ENCODE measurements around the gene CTNND2. TPM values are rescaled to one million over a fixed set of nuclear protein-coding genes. Genes with fewer than 3 reads are reported as not detected.
A peak's percentile ranks its signal among the peaks of the same experiment; 100 is the strongest.

The CTNND2 gene
- total RNA-seq, 1 experiment from 2014 or later = 7.0 TPM

DNA sequence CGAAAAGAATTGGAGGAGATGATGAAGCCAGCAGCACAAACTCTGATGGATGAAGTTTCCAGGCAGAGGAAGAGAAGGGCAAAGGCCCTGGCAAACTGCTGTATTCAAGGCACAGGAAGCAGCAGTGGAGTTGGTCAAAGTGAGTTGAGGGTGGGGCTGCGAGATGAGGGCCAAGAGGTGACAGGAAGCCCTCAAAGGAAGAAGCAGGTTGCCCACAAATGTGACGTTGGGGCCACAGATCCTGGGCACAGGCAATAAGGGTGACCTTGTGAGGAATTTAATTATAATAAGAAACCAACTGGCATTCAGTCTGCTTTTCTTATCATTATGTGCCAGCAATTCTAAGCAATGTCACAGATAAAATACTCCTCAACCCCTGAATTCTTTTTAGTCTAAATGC is 261.8 kb downstream of the CTNND2 start:
- H3K27me3 ChIP-seq (ENCODE audit: insufficient read depth, low read length) = no peaks in the 10 kb centered on the region
- DNase-seq = no peak
- no peak overlapping the region for H3K4ac ChIP-seq (ENCODE audit: low read depth, low read length)
- H3K23me2 ChIP-seq (ENCODE audit: insufficient read length, low read depth, low read length, poor library complexity, severe bottlenecking) = no peaks in the 10 kb centered on the region
- H3K4me1 ChIP-seq (ENCODE audit: insufficient read depth, low read length) = no peaks in the 10 kb centered on the region
- H3K23ac ChIP-seq (ENCODE audit: insufficient read length, low read depth, low read length) = no peak overlapping the region
- H3K9me3 Mint-ChIP-seq = no peaks in the 10 kb centered on the region
- no peak overlapping the region for H3K27ac ChIP-seq (ENCODE audit: insufficient read length, low read depth, low read length)
- no peak overlapping the region for H2BK20ac ChIP-seq (ENCODE audit: low read depth, low read length, poor library complexity, severe bottlenecking)
- H2BK15ac ChIP-seq (ENCODE audit: low read depth, low read length) = no peak overlapping the region
- H3K4me3 Mint-ChIP-seq = no peak overlapping the region
- no peaks in the 10 kb centered on the region for H3K79me2 ChIP-seq (ENCODE audit: insufficient read depth, low read length)
- H2BK12ac ChIP-seq (ENCODE audit: insufficient read length, low read depth, low read length) = no peak overlapping the region
- no peak overlapping the region for H3K14ac ChIP-seq (ENCODE audit: insufficient read depth, low read length)
- TF ChIP-seq, protein P1, sequence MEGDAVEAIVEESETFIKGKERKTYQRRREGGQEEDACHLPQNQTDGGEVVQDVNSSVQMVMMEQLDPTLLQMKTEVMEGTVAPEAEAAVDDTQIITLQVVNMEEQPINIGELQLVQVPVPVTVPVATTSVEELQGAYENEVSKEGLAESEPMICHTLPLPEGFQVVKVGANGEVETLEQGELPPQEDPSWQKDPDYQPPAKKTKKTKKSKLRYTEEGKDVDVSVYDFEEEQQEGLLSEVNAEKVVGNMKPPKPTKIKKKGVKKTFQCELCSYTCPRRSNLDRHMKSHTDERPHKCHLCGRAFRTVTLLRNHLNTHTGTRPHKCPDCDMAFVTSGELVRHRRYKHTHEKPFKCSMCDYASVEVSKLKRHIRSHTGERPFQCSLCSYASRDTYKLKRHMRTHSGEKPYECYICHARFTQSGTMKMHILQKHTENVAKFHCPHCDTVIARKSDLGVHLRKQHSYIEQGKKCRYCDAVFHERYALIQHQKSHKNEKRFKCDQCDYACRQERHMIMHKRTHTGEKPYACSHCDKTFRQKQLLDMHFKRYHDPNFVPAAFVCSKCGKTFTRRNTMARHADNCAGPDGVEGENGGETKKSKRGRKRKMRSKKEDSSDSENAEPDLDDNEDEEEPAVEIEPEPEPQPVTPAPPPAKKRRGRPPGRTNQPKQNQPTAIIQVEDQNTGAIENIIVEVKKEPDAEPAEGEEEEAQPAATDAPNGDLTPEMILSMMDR (conservative IDR thresholded peaks at IDR 0.05) = no peak
- H3T11ph ChIP-seq (ENCODE audit: low read length) = no peak overlapping the region
- H3K9ac ChIP-seq (ENCODE audit: extremely low read depth, insufficient read length, low read length) = no peak overlapping the region
- H4K5ac ChIP-seq (ENCODE audit: insufficient read length, low read depth, low read length) = no peak overlapping the region
- H3K36me3 Mint-ChIP-seq (ENCODE audit: insufficient read depth in 1 of 3, low read depth in 3 of 3) = no peaks in the 10 kb centered on the region
- H2BK5ac ChIP-seq (ENCODE audit: insufficient read length, low read length) = no peak overlapping the region
- H3K79me1 ChIP-seq (ENCODE audit: insufficient read depth, low read depth, low read length, poor library complexity, severe bottlenecking) = no peaks in the 10 kb centered on the region
- no peaks in the 10 kb centered on the region for H3K4me1 Mint-ChIP-seq
- H4K91ac ChIP-seq (ENCODE audit: insufficient read length, low read depth, low read length) = no peak overlapping the region
- H2AK5ac ChIP-seq (ENCODE audit: insufficient read length, low read length) = no peak overlapping the region
- no peaks in the 10 kb centered on the region for H3K27me3 Mint-ChIP-seq (ENCODE audit: low read depth)
- no peak overlapping the region for H3K18ac ChIP-seq (ENCODE audit: insufficient read length, low read depth, low read length)
- no peak overlapping the region for H2BK120ac ChIP-seq (ENCODE audit: low read depth, low read length, poor library complexity, severe bottlenecking)
- no peak overlapping the region for H2AFZ ChIP-seq (ENCODE audit: low read length)
- H3K27ac Mint-ChIP-seq = peak overlapping the region in 1 of 3 experiments; percentile 89; a peak in 2 of 7 replicates
- no peak overlapping the region for H4K8ac ChIP-seq (replicated peaks; ENCODE audit: insufficient read length, low read depth, low read length)
- no peaks in the 10 kb centered on the region for H4K20me1 ChIP-seq (ENCODE audit: control insufficient read depth, insufficient read depth, insufficient read length)
- H3K9me3 ChIP-seq (ENCODE audit: control insufficient read depth, low read depth, low read length) = no peaks in the 10 kb centered on the region
- H3K4me2 ChIP-seq (ENCODE audit: insufficient read depth, insufficient read length, low read length) = no peak overlapping the region
- no CpG with 5 or more reads among the region's 3 CpGs for WGBS (ENCODE audit: extremely low coverage, insufficient read length, low lambda C conversion rate)
- H3K56ac ChIP-seq (ENCODE audit: insufficient read length, low read depth, low read length) = no peak overlapping the region
